Tongue (tissue), 2 donors: ENCODE measurements around the gene MIER1. TPM values are rescaled to one million over a fixed set of nuclear protein-coding genes. Genes with fewer than 3 reads are reported as not detected.

Experiments
- DNase-seq: peaks from one replicate; pipeline ENCODE4 v3.0.0-alpha.2; 2015
- total RNA-seq: library from RNA; depleted of rRNA; stranded (reverse); fragments of >200 nt; gene quantifications from one replicate; pipeline ENCODE4 v1.2.3, GENCODE V29; 2014

The MIER1 gene
- total RNA-seq, 1 donor from 2014 or later, result 34.5 TPM

GRCh38 chr1:66999640-67000400 is 75.0 kb downstream of the MIER1 start:
- DNase-seq, result no peak

DNA sequence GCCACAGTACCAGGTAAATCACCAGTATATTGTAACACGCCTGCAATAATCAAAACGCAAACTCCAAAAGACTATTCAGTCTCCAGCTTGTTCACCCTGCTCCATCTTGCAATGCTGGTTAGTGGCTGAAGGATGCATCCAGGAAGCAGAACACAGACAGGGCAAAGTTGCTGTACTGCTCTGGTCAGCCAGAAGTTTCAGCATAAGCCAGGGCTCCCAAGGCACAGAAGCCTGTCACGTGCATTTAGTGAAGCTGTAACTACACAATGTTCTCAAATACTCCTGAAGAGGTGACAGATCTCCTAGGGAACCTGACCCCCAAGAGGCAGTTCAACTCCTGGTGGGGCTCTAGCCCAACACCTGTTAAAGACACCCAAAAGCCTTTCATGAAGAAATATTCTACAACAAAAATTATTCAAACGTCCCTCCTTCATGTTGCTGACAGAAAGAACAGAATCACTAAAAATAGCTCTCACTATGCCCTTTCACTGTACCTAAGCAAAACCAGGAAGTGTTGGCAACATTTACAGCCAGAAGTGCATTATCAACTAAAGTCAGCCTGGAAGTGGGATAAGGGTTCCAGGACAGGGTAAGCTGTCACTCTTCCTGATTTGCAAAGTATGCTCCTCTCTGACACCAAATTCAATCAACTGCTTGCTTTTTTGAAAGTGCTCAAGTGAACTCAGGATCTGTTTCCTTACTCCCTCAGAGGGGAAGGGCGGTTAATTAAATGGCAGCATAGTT is 77.1 kb downstream of the MIER1 start:
- DNase-seq, result no peak

DNA sequence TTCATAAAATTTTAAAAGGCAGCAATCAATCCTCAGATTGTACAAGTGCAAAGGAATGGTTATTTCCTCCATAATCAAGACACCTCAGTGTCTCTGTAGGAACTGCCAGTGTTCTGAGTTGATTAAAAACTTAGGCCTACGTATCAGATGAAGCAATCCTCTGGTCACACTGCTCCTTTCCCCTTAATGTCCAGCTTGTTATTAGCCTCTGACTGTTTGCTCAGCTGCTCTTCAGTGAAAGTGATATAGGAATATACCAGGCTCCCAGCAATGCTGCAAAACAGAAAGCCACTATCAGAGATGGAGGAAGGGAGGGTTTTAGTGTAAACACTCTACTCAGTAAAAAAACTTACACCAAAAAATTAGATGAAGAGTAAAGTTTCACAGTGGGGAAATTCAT is 79.4 kb downstream of the MIER1 start:
- no peak for DNase-seq

- DNase-seq, result no peak
Measured at GRCh38 chr1:67005068-67005467, 80.3 kb downstream of the MIER1 start.

DNA sequence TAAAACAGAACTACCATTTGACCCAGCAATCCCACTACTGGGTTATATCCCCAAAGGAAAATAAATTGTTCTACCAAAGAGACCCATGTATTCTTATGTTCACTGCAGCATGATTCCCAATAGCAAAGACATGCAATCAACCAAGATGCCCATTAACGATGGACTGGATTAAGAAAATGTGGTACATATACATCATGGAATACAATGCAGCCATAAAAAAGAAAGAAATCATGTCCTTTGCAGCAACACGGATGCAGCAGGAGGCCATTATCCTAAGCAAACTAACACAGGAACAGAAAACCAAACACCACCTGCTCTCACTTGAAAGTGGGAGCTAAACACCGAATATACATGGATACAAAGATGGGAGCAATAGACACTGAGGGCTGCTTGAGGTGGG is 85.0 kb downstream of the MIER1 start:
- no peak for DNase-seq

DNA sequence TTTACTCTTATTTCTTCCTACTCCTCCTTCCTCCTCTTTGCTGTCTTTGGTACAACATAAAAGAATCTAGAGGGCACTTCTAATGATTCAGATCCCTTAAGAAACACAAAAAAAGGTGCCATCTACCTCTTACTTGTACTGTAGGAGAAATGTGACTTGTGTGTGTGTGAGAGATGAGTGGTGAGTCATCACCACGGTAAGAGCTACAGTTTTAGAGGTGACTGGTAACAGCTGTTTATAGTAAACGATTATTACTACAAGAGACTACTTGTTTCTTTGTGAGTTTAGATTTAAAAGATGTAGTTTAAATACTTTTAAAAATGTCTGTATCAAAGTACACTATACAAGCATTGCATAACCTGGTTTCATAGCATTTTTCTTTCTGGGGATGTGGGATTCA is 88.8 kb downstream of the MIER1 start:
- DNase-seq, result no peak

GRCh38 chr1:67018574-67018973 is 93.8 kb downstream of the MIER1 start:
- no peak for DNase-seq

DNA sequence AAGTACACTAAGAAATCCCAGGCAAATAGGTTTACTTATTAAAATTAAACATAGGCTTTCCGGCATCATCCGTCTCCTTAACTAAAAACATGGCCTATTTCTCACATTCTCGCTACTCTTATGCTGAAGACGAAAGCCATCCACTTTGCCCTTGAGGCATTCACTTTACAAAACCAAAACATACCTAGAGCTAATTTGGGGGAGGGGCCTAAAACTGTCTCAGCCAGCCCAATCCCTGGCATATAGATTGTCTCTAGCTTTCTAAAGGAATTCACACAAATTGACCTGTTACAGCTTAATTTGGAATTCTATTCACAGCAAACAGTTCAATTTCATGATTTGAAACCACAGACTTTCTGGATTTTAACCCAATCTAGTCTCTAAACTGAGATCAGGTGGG is 94.3 kb downstream of the MIER1 start:
- no peak for DNase-seq

DNA sequence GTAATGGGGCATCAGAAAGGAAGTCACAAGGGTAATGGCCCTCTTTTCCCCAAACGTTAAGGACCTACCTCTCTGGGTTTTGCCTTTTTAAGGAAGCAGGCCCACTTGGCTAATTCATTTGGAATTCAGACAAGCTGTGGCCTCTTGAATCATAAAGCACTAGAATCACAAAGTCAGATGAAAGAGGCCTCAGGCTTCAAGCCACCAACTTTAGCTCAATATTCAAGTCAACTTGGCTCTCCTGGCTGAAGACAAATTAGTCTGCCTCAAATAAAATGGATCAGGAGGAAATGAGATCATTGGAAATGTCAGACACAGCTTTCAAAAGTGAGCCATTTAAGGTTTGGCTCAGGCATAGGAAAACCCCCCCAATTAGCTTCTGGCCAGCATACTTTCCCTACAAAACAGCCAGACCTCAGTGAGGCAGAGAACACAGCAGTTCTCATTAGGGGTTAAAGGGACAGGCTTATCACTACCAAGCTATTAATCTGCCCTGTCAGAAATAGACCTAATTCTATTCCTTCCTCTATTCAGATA is 94.9 kb downstream of the MIER1 start:
- DNase-seq, result peak; percentile 59

DNA sequence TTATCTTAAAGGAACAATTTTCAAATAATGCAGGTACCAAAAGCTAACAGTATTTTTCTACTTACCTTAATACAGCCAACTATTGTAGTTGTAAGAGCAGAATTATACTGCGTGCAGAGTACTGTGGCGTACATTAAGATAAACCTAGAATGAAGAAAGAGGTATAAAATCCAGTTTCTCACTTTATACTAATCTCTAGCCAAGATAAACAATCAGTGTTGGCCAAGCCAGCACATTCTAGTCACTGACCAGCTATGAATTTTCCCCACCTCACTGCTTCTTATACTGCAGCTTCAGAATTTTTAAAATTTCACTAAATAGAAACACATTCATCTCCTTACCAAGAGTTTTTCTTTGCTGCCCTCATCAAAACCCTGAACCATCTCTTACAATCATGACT is 95.5 kb downstream of the MIER1 start:
- DNase-seq, result no peak

DNA sequence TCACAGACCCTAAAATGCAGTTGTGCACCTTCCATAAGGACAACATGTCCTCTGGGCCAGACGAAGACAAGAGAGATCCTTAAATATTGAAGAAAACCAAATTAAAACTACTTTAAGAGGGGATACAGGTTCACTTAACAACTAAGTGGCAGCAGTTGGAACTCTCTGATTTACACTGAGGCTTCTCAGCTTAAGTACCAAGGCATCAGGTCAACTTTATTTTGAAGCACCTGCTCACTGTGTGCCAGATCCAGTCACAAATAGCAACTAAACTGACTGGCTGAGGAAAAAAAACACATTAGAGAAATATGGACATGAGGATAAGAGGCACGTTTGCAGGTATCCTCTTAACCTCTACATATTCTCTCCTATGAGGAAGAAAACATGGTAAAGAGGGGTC is 96.0 kb downstream of the MIER1 start:
- no peak for DNase-seq

GRCh38 chr1:67029472-67029871 is 104.7 kb downstream of the MIER1 start:
- no peak for DNase-seq

- DNase-seq, result no peak
Measured at GRCh38 chr1:67031121-67031858, 106.5 kb downstream of the MIER1 start.

DNA sequence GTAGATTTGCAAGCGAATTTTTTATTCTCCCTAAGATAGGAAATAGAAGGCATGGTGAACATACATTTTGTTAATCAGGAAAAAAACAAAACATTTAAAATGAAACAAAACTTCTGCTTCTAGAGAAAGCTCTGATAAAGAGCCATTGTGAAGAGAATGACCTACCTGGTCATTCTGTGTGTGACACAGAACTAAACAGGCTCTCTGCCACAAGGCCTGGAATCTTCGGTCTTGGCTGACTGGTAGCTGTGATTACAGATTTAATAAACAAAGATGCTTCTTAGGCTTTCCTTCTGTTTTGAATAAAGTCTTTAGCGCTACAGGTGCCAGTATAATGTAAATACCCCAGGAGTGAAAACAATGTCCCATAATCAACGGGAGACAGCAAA is 107.1 kb downstream of the MIER1 start:
- DNase-seq, result no peak

Other genes starting within 250 kb of the MIER1 start
- gene DYNLT5, start 172.5 kb upstream of the MIER1 start, total RNA-seq, result 5.3 TPM
- not detected for gene INSL5, start 123.7 kb upstream of the MIER1 start, total RNA-seq
- 15.2 TPM for gene DNAI4, start 134 bp upstream of the MIER1 start, total RNA-seq
- 11.8 TPM for gene SLC35D1, start 129.2 kb downstream of the MIER1 start, total RNA-seq
- not detected for gene C1orf141, start 210.0 kb downstream of the MIER1 start, total RNA-seq
- not detected for gene IL23R, start 241.5 kb downstream of the MIER1 start, total RNA-seq